ENCODE data around the gene KRT17.
"Not testable (repeated sequence)": the region's sequence is repeated elsewhere in the genome, so short reads cannot be mapped to it uniquely, and the experiment has no call there.

Gene KRT17

DNA sequence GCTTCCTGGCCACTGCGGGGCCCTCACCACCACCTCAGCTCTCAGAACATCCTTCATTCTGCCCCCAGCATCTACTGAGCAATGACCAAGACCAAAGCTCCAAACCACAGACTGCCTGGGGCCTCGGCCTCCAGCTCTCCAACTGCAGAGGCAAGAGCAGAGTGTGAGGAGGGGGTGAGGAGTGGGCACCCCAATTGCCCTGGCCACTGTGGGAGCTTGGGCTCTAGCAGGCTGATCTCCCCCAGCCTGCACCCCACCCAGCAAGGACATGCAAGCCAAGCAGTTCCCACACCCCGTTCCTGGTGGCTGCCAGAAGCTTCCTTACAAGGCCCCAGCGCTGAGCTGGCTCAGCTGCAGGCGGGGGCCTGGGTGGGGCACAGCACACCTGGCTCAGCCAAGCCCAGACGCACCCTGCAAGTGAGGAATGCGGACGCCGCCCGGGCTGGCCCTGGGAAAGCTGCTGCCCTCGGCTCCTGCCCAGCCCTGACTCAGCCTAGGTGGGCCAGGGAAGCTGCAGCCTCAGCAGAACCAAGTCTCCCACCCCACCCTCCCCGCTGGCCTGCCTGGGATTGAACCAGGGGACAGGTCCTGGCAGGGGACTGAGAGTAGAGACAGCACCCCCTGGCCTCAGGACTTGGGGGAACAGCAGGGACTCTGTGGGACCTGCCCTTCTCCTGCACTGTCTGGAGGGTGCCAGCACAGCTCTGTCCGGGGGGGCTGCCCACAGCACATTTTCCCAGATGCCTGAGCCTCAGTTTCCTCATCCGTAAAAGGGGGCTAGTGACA, 29.7 kb upstream of the KRT17 start:
- DNase-seq = no peak

GRCh38 chr17:41653421-41653820, 29.0 kb upstream of the KRT17 start:
- DNase-seq = no peak

GRCh38 chr17:41652461-41652970, 28.1 kb upstream of the KRT17 start:
- DNase-seq = no peak

DNA sequence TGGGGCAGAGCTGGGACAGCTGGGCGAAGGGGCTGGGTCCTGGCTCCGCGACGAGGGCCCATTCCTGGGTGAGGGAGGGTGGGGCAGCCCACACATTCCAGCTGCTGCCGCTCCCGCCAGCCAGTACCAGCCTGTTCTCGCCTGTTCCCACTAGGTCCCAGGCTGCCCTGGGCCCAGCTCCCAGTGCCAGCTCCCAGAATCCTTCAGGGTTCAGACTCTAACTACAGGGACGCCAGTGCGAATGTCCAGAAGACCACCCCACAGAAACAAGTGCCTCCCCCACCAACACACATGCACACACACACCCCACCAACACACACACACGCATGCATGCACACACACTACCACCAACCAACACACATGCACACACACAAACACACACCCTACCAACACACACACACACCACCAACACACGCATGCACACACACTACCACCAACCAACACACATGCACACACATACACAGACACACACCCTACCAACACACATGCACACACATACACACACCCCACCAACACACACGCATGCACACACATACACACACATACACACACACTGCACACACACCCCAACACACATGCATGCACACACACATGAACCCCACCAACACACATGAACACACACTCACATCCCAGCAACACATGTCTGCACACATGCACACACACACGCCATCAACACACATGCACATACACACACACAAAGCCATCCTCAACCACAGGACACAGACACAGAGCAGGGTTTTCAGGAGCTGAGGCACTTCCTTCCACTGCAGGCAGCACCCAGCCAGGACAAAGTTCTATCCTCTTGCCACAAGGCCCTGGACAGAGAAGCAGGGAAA, 27.5 kb upstream of the KRT17 start:
- peak in 1 of 2 donors; percentile 14 for DNase-seq

- DNase-seq = no peak
Observed at GRCh38 chr17:41650794-41651624, 26.6 kb upstream of the KRT17 start.

DNA sequence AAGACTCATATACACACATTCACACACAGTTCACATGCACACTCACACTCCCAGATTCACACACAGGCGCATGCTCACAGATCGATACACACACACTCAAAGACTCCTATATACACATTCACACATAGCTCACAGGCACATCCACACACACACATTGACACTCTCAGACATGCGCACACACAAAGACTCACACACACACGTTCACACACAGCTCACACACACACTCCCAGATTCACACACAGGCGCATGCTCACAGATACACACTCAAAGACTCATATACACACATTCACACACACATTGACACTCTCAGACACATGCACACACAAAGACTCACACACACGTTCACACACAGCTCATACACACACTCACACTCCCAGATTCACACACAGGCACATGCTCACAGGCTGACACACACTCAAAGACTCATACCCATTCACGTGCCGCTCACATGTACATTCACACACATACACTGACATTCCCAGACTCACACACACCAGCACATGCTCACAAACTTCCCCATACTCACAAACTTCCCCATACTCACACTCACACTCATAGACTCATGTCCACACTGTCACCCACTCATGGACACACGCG, 25.6 kb upstream of the KRT17 start:
- DNase-seq = no peak

DNA sequence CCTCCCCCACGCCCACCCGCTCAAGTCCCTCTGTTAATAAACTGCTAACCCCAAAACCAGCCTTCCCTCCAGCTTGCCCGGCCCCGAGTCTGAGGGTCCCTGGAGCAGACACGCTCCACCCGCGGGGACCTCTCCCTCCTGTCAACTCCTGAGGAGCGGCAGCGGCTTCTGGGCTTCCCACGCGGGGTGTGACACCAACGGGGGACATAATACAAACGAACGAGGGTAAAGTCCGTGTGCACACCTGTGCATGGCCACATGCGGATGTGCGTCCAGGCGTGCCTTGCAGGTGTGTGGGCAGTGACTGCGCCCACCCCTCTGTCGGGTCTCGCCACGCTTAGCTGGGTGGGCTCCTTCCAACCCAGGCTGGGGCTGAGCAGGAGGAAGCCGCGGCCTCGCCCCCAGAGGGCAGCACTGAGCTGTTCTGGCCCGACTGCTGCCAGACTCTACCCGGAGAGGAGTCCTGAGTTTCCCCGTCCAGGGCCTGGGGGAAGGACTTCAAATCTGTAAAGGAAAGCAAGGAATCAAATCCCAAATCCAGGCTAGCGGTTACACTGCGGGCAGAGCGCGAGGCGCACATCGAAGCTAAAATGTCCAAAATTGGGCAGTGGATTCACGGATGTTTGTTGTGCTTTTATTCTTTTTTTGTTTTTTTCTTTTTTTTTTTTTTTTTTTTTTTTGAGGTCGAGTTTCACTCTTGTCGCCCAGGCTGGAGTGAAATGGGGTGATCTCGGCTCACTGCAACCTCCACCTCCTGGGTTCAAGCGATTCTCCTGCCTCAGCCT, 24.2 kb upstream of the KRT17 start:
- peak; percentile 63 to 72 for DNase-seq

- peak; percentile 45 to 66 for DNase-seq
Observed at GRCh38 chr17:41647940-41648410, 23.6 kb upstream of the KRT17 start.

- no peak for DNase-seq
Observed at GRCh38 chr17:41647038-41647813, 22.9 kb upstream of the KRT17 start.

DNA sequence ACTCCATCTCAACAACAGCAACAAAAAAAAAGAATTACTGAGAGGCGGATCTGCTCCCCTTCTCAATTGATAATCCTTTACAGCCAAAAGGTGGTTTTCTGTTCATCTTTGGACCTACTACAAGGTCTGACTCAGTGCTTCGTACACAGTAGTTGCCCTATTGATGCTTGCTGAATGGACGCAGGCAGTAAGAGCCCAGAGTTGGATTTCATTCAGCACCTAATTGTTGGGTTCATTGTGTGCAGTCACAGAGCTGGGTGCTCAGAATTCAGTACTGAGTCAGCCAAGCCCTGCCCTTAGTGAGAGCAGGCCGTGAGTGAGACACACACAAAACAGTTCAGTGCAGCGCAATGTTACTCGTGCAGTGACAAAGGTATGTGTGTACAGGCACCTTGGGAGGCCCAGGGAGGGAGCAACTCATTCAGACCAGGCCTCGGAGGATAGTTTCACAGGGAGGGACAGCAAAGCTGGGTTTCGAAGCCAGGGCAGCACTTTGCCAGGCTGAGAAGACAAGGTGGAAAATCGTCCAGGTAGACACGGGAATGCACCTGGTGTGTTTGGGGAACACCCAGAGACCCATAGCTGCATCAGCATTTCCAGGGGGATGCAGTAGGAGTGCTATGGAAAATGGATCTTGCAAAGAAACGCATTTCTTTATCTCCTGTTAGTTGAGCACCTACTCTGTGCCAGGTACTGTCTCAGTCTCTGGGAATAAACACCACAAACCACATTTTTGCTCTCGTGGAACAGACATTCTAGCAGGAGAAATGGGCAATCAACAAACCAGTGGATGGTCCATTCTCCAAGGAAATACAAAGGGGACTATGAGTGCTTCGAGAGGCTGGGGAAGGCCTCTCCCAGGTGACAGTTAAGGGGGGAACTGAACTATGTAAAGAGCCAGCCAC, 18.1 kb upstream of the KRT17 start:
- DNase-seq = no peak

DNA sequence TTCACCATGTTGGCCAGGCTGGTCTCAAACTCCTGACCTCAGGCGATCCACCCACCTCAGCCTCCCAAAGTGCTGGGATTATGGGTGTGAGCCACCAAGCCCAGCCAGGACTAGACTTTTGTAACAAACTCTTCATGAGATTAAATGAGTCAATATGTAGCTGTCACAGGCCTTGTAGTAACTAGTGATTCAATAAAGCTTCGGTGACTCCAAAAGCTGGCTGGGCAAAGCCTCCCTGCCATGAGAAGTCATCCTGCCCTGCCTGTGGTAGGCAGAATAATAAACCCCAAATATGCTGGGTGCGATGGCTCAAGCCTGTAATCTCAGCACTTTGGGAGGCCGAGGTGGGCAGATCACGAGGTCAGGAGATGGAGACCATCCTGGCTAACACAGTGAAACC, 16.2 kb upstream of the KRT17 start:
- DNase-seq = not testable (repeated sequence)

GRCh38 chr17:41639492-41640473, 15.4 kb upstream of the KRT17 start:
- DNase-seq = no peak

- no peak for DNase-seq
Observed at GRCh38 chr17:41638941-41639340, 14.6 kb upstream of the KRT17 start.

GRCh38 chr17:41638194-41638593, 13.8 kb upstream of the KRT17 start:
- no peak for DNase-seq

DNA sequence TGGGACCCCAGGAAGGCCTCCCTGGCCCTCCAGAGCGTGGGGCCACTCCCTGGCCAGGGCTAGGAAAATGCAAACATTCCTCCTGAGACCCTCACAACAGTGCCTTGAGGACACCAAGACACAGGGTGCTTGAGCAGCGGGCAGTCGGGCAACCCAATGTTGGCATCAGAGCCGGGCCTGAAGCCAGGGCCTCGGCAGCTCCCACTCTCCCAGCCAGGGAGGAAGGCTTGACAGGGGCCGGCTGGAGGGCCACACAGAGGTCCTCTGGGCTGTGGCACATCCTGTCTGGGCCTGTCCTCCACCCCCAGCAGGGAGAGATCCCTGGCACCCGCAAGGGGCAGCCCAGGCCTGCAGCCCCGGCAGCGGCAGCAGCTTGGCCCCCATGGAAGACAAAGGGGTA, 12.3 kb upstream of the KRT17 start:
- DNase-seq = no peak

DNA sequence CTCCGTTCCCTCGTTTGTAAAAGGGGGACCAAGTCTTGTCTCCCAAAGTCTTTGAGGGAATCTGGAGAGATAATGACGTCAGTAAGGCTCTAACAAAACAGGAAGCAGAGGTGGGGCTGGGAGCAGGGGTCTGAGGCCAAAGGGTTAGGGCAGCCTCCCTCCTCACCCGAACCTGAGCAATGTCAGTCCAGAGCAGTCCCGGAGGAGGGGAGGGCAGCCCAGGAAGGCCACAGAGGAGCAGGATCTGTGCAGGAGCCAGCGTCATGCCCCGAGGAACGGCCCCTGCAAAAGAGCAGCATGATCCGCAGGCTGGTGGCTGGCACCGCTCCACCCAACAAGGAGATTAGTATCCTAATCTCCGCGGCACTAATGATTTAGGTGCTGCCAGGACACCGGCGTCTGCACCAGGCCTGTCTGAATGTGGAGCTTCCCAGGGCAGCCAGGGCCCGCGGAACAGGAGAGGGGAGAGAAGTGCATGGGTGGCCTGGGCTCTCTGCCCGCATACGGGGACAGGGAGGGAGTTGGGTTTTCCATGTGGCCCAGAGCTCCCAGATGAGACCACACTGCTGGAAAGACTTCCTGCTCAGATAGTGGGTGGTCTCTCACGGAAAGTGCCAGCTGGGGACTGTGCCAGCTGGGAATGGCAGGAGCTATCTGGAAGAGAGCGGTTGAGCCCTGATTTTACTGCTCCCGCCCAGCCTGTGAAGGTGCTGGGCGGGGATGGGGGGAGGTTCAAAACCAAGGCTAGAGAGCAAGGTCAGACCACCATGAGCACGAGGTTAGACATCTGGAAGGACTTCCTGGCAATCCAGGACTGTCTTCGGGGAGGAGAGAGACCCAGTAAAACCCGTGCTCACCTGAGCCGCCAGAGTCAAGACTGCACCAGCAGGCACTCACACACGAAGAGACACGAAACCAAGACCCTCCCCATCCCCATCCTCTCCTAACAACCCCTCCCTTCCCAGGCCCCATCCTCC, 11.0 kb upstream of the KRT17 start:
- no peak for DNase-seq

GRCh38 chr17:41634639-41635038, 10.3 kb upstream of the KRT17 start:
- no peak for DNase-seq

All from hippocampal formation (tissue), 2 donors.